NCI-H2171 treated with DMSO at 0.1 percent for 48 hours (cell line): Measurements from ENCODE around the gene IKZF5.

Experiments
- DNase-seq: peaks from one replicate; lab custom pipeline; 2025; lab: John Stamatoyannopoulos, UW

The IKZF5 gene

GRCh38 chr10:122980209-122981065 is 28.2 kb downstream of the IKZF5 start, which contains the start of gene PSTK:
Gene PSTK, plus strand, starts transcription at chr10:122980401. Its CDS starts 79 bp downstream, at chr10:122980480.
- DNase-seq, result peak; percentile 81

GRCh38 chr10:122974543-122975064 is 34.0 kb downstream of the IKZF5 start:
- DNase-seq, result no peak

GRCh38 chr10:122974023-122974422 is 34.6 kb downstream of the IKZF5 start:
- DNase-seq, result peak; percentile 30

- no peak for DNase-seq
Observed at GRCh38 chr10:122968698-122969097, 39.9 kb downstream of the IKZF5 start.

- no peak for DNase-seq
Observed at GRCh38 chr10:122966879-122967278, 41.7 kb downstream of the IKZF5 start.

- no peak for DNase-seq
Observed at GRCh38 chr10:122962405-122962804, 46.2 kb downstream of the IKZF5 start.

GRCh38 chr10:122957474-122957873 is 51.1 kb downstream of the IKZF5 start:
- DNase-seq, result no peak

- no peak for DNase-seq
Observed at GRCh38 chr10:122955892-122956291, 52.7 kb downstream of the IKZF5 start.

- no peak for DNase-seq
Observed at GRCh38 chr10:122954731-122955050, 53.9 kb downstream of the IKZF5 start.

- peak; percentile 94 for DNase-seq
Observed at GRCh38 chr10:122953902-122954730, 54.5 kb downstream of the IKZF5 start, which contains the start of gene C10orf88. Gene C10orf88, minus strand, starts transcription at chr10:122954227. Its CDS starts 49 bp downstream, at chr10:122954178.

- DNase-seq, result no peak
Observed at GRCh38 chr10:122949296-122949695, 59.3 kb downstream of the IKZF5 start.
